GM23338 (cell line): ENCODE data around the gene NT5C2. TPM values are rescaled to one million over a fixed set of nuclear protein-coding genes. Genes with fewer than 3 reads are reported as not detected.

Experiments used
- ATAC-seq: fragments of 200-7000 bp; cut with Tn5 transposase; 3 replicates; pipeline ENCODE4 v1.9.1; 2020
- DNase-seq: peaks from one replicate; pipeline ENCODE4 v3.0.0-alpha.2; 2015; ENCODE audit warnings: low spot score
- H2AFZ ChIP-seq: fragments of 200-600 bp; sonication (generic); 2 replicates; pipeline ENCODE4 v1.8.0; 2016; ENCODE audit warnings: antibody characterized with exemption, mild to moderate bottlenecking, moderate library complexity
- H3F3A ChIP-seq: fragments of 200-600 bp; sonication (generic); replicated peaks from 2 replicates; pipeline ENCODE4 v1.8.0; 2017; ENCODE audit warnings: antibody characterized with exemption, mixed run types, low read depth
- H3K27ac ChIP-seq: fragments of 200-600 bp; sonication (generic); 2 replicates; pipeline ENCODE4 v1.6.1; 2016; ENCODE audit warnings: low read depth
- H3K27me3 ChIP-seq: fragments of 200-600 bp; sonication (generic); 2 replicates; pipeline ENCODE4 v1.8.0; 2016; ENCODE audit warnings: mild to moderate bottlenecking, mixed run types, moderate library complexity; ENCODE audit not compliant: insufficient read depth
- H3K36me3 ChIP-seq: fragments of 200-600 bp; sonication (generic); 2 replicates; pipeline ENCODE4 v1.8.0; 2016; ENCODE audit warnings: mild to moderate bottlenecking; ENCODE audit not compliant: insufficient read depth
- H3K4me1 ChIP-seq: fragments of 200-600 bp; sonication (generic); 2 replicates; pipeline ENCODE4 v1.8.0; 2016; ENCODE audit warnings: mild to moderate bottlenecking, moderate library complexity; ENCODE audit not compliant: insufficient read depth
- H3K4me2 ChIP-seq: fragments of 200-600 bp; sonication (generic); 2 replicates; pipeline ENCODE4 v1.7.1; 2017; ENCODE audit warnings: mixed run types
- H3K4me3 ChIP-seq: fragments of 200-600 bp; sonication (generic); 2 replicates; pipeline ENCODE4 v1.6.1; 2016; ENCODE audit warnings: mixed run types
- H3K79me2 ChIP-seq: fragments of 200-600 bp; sonication (generic); replicated peaks from 2 replicates; pipeline ENCODE4 v1.8.0; 2017; ENCODE audit warnings: mild to moderate bottlenecking; ENCODE audit not compliant: insufficient read depth
- H3K9me2 ChIP-seq: fragments of 200-600 bp; sonication (generic); 2 replicates; pipeline ENCODE4 v1.8.0; 2017; ENCODE audit not compliant: insufficient read depth
- H4K20me1 ChIP-seq: fragments of 200-600 bp; sonication (generic); replicated peaks from 2 replicates; pipeline ENCODE4 v1.8.0; 2017; ENCODE audit warnings: mild to moderate bottlenecking; ENCODE audit not compliant: insufficient read depth
- H3K27ac Mint-ChIP-seq: 2 replicates; pipeline ENCODE4 v1.8.0; 2020; ENCODE audit warnings: inconsistent platforms, mild to moderate bottlenecking, moderate library complexity, mixed read lengths
- H3K27me3 Mint-ChIP-seq: 3 replicates; pipeline ENCODE4 v1.8.0; 2022; ENCODE audit warnings: low read depth, mild to moderate bottlenecking, moderate library complexity, mixed read lengths, inconsistent platforms; ENCODE audit not compliant: insufficient read depth, poor library complexity
- H3K36me3 Mint-ChIP-seq: 3 replicates; pipeline ENCODE4 v1.8.0; 2021; ENCODE audit warnings: low read depth, mild to moderate bottlenecking, inconsistent platforms, moderate library complexity, mixed read lengths
- H3K4me1 Mint-ChIP-seq: 3 replicates; pipeline ENCODE4 v1.8.0; 2020; ENCODE audit warnings: mild to moderate bottlenecking, inconsistent platforms, mixed read lengths
- H3K4me3 Mint-ChIP-seq: 3 replicates; pipeline ENCODE4 v1.8.0; 2021; ENCODE audit warnings: moderate library complexity, mild to moderate bottlenecking, inconsistent platforms, mixed read lengths
- H3K9me3 Mint-ChIP-seq: 3 replicates; pipeline ENCODE4 v1.8.0; 2020; ENCODE audit warnings: moderate library complexity, mild to moderate bottlenecking, inconsistent platforms, mixed read lengths
- CREB1 ChIP-seq: fragments of 250-450 bp; sonication (Bioruptor Pico); IDR thresholded peaks from 2 replicates; pipeline ENCODE4 v1.5.0; 2020; ENCODE audit warnings: low read depth, mild to moderate bottlenecking, moderate library complexity
- CTCF ChIP-seq, 2 experiments: fragments of 200-600 bp in 1 of 2; sonication (generic) in 1 of 2; conservative IDR thresholded peaks; 2 replicates each; pipeline versions ENCODE4 v1.5.1 to v1.6.1; 2016 to 2017; ENCODE audit warnings: antibody characterized with exemption in 2 of 2, low read depth in 2 of 2, mild to moderate bottlenecking in 2 of 2, moderate library complexity in 1 of 2
- ETS1 ChIP-seq: IDR thresholded peaks from 2 replicates; pipeline ENCODE4 v1.6.1; 2016; ENCODE audit warnings: antibody characterized with exemption
- EZH2 ChIP-seq: fragments of 200-600 bp; sonication (generic); IDR thresholded peaks from one replicate; pipeline ENCODE4 v1.8.0; 2017; ENCODE audit warnings: antibody characterized with exemption, mild to moderate bottlenecking, low read depth; ENCODE audit not compliant: unreplicated experiment
- EZH2phosphoT487 ChIP-seq: fragments of 200-600 bp; sonication (generic); IDR thresholded peaks from one replicate; pipeline ENCODE4 v1.8.1; 2018; ENCODE audit warnings: antibody characterized with exemption; ENCODE audit not compliant: unreplicated experiment
- JUNB ChIP-seq: IDR thresholded peaks from one replicate; pipeline ENCODE4 v1.6.1; 2016; ENCODE audit warnings: antibody characterized with exemption; ENCODE audit not compliant: unreplicated experiment
- NANOG ChIP-seq: IDR thresholded peaks from 2 replicates; pipeline ENCODE4 v1.6.1; 2016; ENCODE audit warnings: antibody characterized with exemption, borderline replicate concordance
- POLR2AphosphoS5 ChIP-seq: IDR thresholded peaks from 2 replicates; pipeline ENCODE4 v1.6.1; 2016; ENCODE audit warnings: antibody characterized with exemption, low read depth
- REST ChIP-seq: IDR thresholded peaks from one replicate; pipeline ENCODE4 v1.6.1; 2018; ENCODE audit warnings: antibody characterized with exemption; ENCODE audit not compliant: unreplicated experiment
- STAT1 ChIP-seq: IDR thresholded peaks from one replicate; pipeline ENCODE4 v1.6.1; 2016; ENCODE audit warnings: antibody characterized with exemption; ENCODE audit not compliant: unreplicated experiment
- ZNF114 ChIP-seq: fragments of 250-450 bp; sonication (Bioruptor Pico); IDR thresholded peaks from 2 replicates; pipeline ENCODE4 v1.5.0; 2020; ENCODE audit warnings: mild to moderate bottlenecking, moderate library complexity
- ZNF331 ChIP-seq: fragments of 250-450 bp; sonication (Bioruptor Pico); IDR thresholded peaks from 2 replicates; pipeline ENCODE4 v1.5.0; 2020; ENCODE audit warnings: low read depth, mild to moderate bottlenecking, moderate library complexity
- ZNF462 ChIP-seq: fragments of 250-450 bp; sonication (Bioruptor Pico); IDR thresholded peaks from 2 replicates; pipeline ENCODE4 v1.5.0; 2020; ENCODE audit warnings: mild to moderate bottlenecking, moderate library complexity
- polyA plus RNA-seq: library from polyadenylated mRNA; unstranded; fragments of >200 nt; fragmentation: Nextera tagmentation; extraction: Ambion mirVana; gene quantifications from 2 replicates; pipeline ENCODE4 v1.2.1, GENCODE V29; 2016
- total RNA-seq: library from RNA; depleted of rRNA; stranded (reverse); fragments of >200 nt; shearing (Covaris generic); gene quantifications from 2 replicates; pipeline ENCODE4 v1.2.3, GENCODE V29; 2014

Gene NT5C2
- total and polyA plus RNA-seq, 2 experiments from 2014 or later, result 33.9 to 85.4 TPM

- TF ChIP-seq ZNF114 (CRISPR knock-in tag), result no peak
These were observed 96.9 kb downstream of the NT5C2 start (continued) for GRCh38 chr10:103096130-103096529.

- no peaks in the 10 kb centered on the region for H3K9me3 Mint-ChIP-seq
- ATAC-seq (no peak), DNase-seq (no peak)
- Histone ChIP-seq H2AFZ (no peak overlapping the region), H3K4me2 (no peak overlapping the region), H3K27ac (no peak overlapping the region), H3K36me3 (peaks cover 60% of the 10 kb centered on the region), H3K4me1 (no peaks in the 10 kb centered on the region), H3K9me2 (no peaks in the 10 kb centered on the region), H4K20me1 (0 out of 2 replicates have a peak, but pooled peaks cover 3% of the 10 kb centered on the region), H3K4me3 (no peak overlapping the region), H3K79me2 (no peaks in the 10 kb centered on the region), H3K27me3 (no peaks in the 10 kb centered on the region), H3F3A (0 out of 2 replicates have a peak, but pooled peaks cover 6% of the 10 kb centered on the region)
- H3K27ac Mint-ChIP-seq, result no peak overlapping the region
- H3K27me3 Mint-ChIP-seq, result no peaks in the 10 kb centered on the region
- no peak overlapping the region for H3K4me3 Mint-ChIP-seq
- no peaks in the 10 kb centered on the region; the same call in 2 of the 3 replicates for H3K4me1 Mint-ChIP-seq
- no peak for TF ChIP-seq REST
- no peak for TF ChIP-seq POLR2AphosphoS5
- no peak for TF ChIP-seq ZNF462 (CRISPR knock-in tag)
- TF ChIP-seq CREB1, result no peak
- TF ChIP-seq CTCF (conservative IDR thresholded peaks at IDR 0.05; ENCODE audit: low read depth in 2 of 2), result no peak
- no peak for TF ChIP-seq ETS1
- no peak for TF ChIP-seq ZNF331 (CRISPR knock-in tag)
- TF ChIP-seq JUNB, result no peak
- TF ChIP-seq NANOG, result no peak
- no peak for TF ChIP-seq ZNF114 (CRISPR knock-in tag)
- no peak for TF ChIP-seq EZH2
- TF ChIP-seq EZH2phosphoT487, result no peak
- no peak for TF ChIP-seq STAT1
- H3K36me3 Mint-ChIP-seq, result peaks cover 62% of the 10 kb centered on the region
These were observed 98.1 kb downstream of the NT5C2 start for GRCh38 chr10:103095005-103095404.
